HepG2 (cell line): Measurements from ENCODE around the gene FBXL13. TPM values are rescaled to one million over a fixed set of nuclear protein-coding genes. Genes with fewer than 3 reads are reported as not detected.

Experiments
- ATAC-seq: fragments of 200-7000 bp; cut with Tn5 transposase; 3 replicates; pipeline ENCODE4 v1.9.1; 2020; ENCODE audit warnings: mild to moderate bottlenecking, moderate library complexity
- BruUV-seq: library from RNA; stranded (reverse); fragments of 400-500 nt; replicated peaks from 2 replicates; lab custom pipeline; 2021; lab: Mats Ljungman, UMichigan
- CTCF ChIA-PET: fragments of 300-600 bp; formaldehyde crosslinking; extraction: SDS; loops from one replicate; lab custom pipeline; 2021; ENCODE audit warnings: low total read pairs, inconsistent platforms, low intra/inter-chr PET ratio; lab: Yijun Ruan, JAX
- POLR2A ChIA-PET: fragments of 350-600 bp; sonication (Branson Sonifier 250); formaldehyde crosslinking; loops from one replicate; lab custom pipeline; 2020; ENCODE audit warnings: antibody characterized with exemption, inconsistent platforms; lab: Yijun Ruan, JAX
- DNase-seq: peaks from one replicate; pipeline ENCODE4 v3.0.0-alpha.2; 2015; ENCODE audit warnings: low spot score
- FAIRE-seq: peaks from 3 replicates; lab custom pipeline; 2011; peaks lifted over from hg19 to GRCh38; lab: Jason Lieb, UNC
- H2AFZ ChIP-seq: one replicate; pipeline ENCODE4 v1.6.1; 2011; ENCODE audit warnings: low read length, inconsistent platforms
- H3K27ac ChIP-seq: fragments of 300-600 bp; 3 replicates; pipeline ENCODE4 v1.8.0; 2011; ENCODE audit warnings: mixed run types, mild to moderate bottlenecking, mixed read lengths, low read length, inconsistent platforms; ENCODE audit not compliant: insufficient read depth; ENCODE audit errors: extremely low read length
- H3K27me3 ChIP-seq, 2 experiments: fragments of 200-600 bp in 1 of 2; 2 replicates in 1 of 2; 3 replicates in 1 of 2; pipeline versions ENCODE4 v1.6.0 to v1.8.0; 2011; ENCODE audit warnings: low read length in 2 of 2, mild to moderate bottlenecking in 2 of 2, moderate library complexity in 2 of 2, inconsistent platforms in 1 of 2; ENCODE audit not compliant: insufficient read depth in 2 of 2, control insufficient read depth in 1 of 2
- H3K36me3 ChIP-seq, 2 experiments: fragments of 200-600 bp in 1 of 2; replicated peaks in 1 of 2; 2 replicates in 1 of 2; 3 replicates in 1 of 2; pipeline versions ENCODE4 v1.5.1 to v1.8.0; 2011; ENCODE audit warnings: low read length in 2 of 2, inconsistent platforms in 1 of 2; ENCODE audit not compliant: insufficient read depth in 2 of 2, control insufficient read depth in 1 of 2
- H3K4me1 ChIP-seq: 2 replicates; pipeline ENCODE4 v1.5.1; 2012; ENCODE audit warnings: low read length, inconsistent platforms; ENCODE audit not compliant: insufficient read depth
- H3K4me2 ChIP-seq: 2 replicates; pipeline ENCODE4 v1.6.0; 2011; ENCODE audit warnings: low read depth, low read length, inconsistent platforms
- H3K4me3 ChIP-seq, 3 experiments: fragments of 200-600 bp in 1 of 3; sonication (generic), shearing (Covaris generic) in 1 of 3; replicated peaks in 1 of 3; 2 replicates each; pipeline ENCODE4 v1.5.1; 2011 to 2016; ENCODE audit warnings: low read length in 3 of 3, inconsistent platforms in 2 of 3, low read depth in 2 of 3, mild to moderate bottlenecking in 2 of 3, control low read depth in 1 of 3, mixed read lengths in 1 of 3; ENCODE audit not compliant: insufficient read depth in 1 of 3
- H3K79me2 ChIP-seq: one replicate; pipeline ENCODE4 v1.6.1; 2011; ENCODE audit warnings: low read length, inconsistent platforms; ENCODE audit not compliant: insufficient read depth
- H3K9ac ChIP-seq: 2 replicates; pipeline ENCODE4 v1.6.0; 2011; ENCODE audit warnings: mild to moderate bottlenecking, low read depth, low read length, inconsistent platforms; ENCODE audit not compliant: insufficient read depth
- H3K9me3 ChIP-seq: 2 replicates; pipeline ENCODE4 v1.5.1; 2012; ENCODE audit warnings: mild to moderate bottlenecking, low read length
- H4K20me1 ChIP-seq: 2 replicates; pipeline ENCODE4 v1.6.0; 2011; ENCODE audit warnings: inconsistent platforms, mild to moderate bottlenecking, low read length, moderate library complexity; ENCODE audit not compliant: insufficient read depth
- ADNP ChIP-seq: sonication (generic); formaldehyde crosslinking; IDR thresholded peaks from 2 replicates; pipeline ENCODE4 v1.4.0; 2020; ENCODE audit warnings: missing genetic modification reagents
- CBX2 ChIP-seq, 2 experiments: fragments of 200-600 bp in 1 of 2; sonication (generic); formaldehyde crosslinking in 1 of 2; IDR thresholded peaks; 2 replicates each; pipeline versions ENCODE4 v1.7.0 to v1.8.1; 2018 to 2022; ENCODE audit warnings: low read depth in 2 of 2, low read length in 1 of 2, mild to moderate bottlenecking in 1 of 2, missing genetic modification reagents in 1 of 2
- ERF ChIP-seq: IDR thresholded peaks from 2 replicates; pipeline ENCODE4 v1.6.1; 2018; ENCODE audit warnings: missing biosample characterization, missing genetic modification reagents
- MTF1 ChIP-seq: sonication (generic); formaldehyde crosslinking; IDR thresholded peaks from 2 replicates; pipeline ENCODE4 v1.5.0; 2020; ENCODE audit warnings: missing genetic modification reagents
- MXD4 ChIP-seq: IDR thresholded peaks from 2 replicates; pipeline ENCODE4 v1.6.1; 2016; ENCODE audit warnings: mild to moderate bottlenecking, missing biosample characterization, missing genetic modification reagents
- PCBP2 ChIP-seq: fragments of 200-400 bp; formaldehyde crosslinking; optimal IDR thresholded peaks from 2 replicates; pipeline ENCODE3; 2018; ENCODE audit warnings: low read length, low read depth; ENCODE audit not compliant: poor library complexity, severe bottlenecking
- ZFYVE20 ChIP-seq: sonication (generic); formaldehyde crosslinking; IDR thresholded peaks from 2 replicates; pipeline ENCODE4 v1.8.0; 2023; ENCODE audit warnings: low read depth, mild to moderate bottlenecking, moderate library complexity, missing genetic modification reagents, borderline replicate concordance
- ZNF3 ChIP-seq: IDR thresholded peaks from 2 replicates; pipeline ENCODE4 v1.7.0; 2017; ENCODE audit warnings: inconsistent platforms
- ZNF331 ChIP-seq: sonication (generic); formaldehyde crosslinking; IDR thresholded peaks from 2 replicates; pipeline ENCODE4 v1.4.0; 2020; ENCODE audit warnings: missing genetic modification reagents
- ZNF446 ChIP-seq: sonication (generic); formaldehyde crosslinking; IDR thresholded peaks from 2 replicates; pipeline ENCODE4 v1.5.0; 2020; ENCODE audit warnings: mild to moderate bottlenecking, missing genetic modification reagents
- WGBS: methylation state at CpG from one replicate; pipeline ENCODE4 v1.1.6; 2017; ENCODE audit warnings: low lambda C conversion rate; 5-methylcytosine and 5-hydroxymethylcytosine counted together
- in situ Hi-C: cut with HindIII; loops from 2 replicates; pipeline ENCODE4 v1.10.0; 2017; ENCODE audit warnings: low pct_unique_long_range_greater_than_20kb; ENCODE audit not compliant: extremely low pct_ligation_motif_present
- intact Hi-C: fragments of 100-400 bp; cut with micrococcal nuclease; formaldehyde crosslinking; loops from one replicate; pipeline ENCODE4 v1.10.0; 2022; ENCODE audit not compliant: unreplicated experiment
- polyA plus RNA-seq, 8 experiments: library from polyadenylated mRNA; depleted of rRNA in 3 of 8; stranded (reverse) in 7 of 8; unstranded in 1 of 8; fragments of >200 nt; fragmentation: Illumina TruSeq in 4 of 8; extraction: Trizol in 4 of 8; gene quantifications; 2 replicates each; pipeline versions ENCODE4 v1.2.1 to v1.2.3, GENCODE V29; 2011 to 2016; ENCODE audit warnings: low read depth in 4 of 8, missing spikeins in 1 of 8, mixed read lengths in 1 of 8; ENCODE audit not compliant: insufficient read depth in 1 of 8
- total RNA-seq, 5 experiments: library from RNA; depleted of rRNA; stranded (reverse); fragments of >200 nt; fragmentation: Illumina TruSeq; extraction: Trizol; gene quantifications; 2 replicates each; pipeline ENCODE4 v1.2.3, GENCODE V29; 2016; ENCODE audit warnings: low read depth in 1 of 5

FBXL13 gene
- total and polyA plus RNA-seq, 2 of the 13 experiments (the other 11 are each of a cell fraction or from before 2014, with no cell fraction given): 0.24 to 0.77 TPM

- Histone ChIP-seq H3K9ac (no peak overlapping the region), H3K4me1 (no peaks in the 10 kb centered on the region), H3K36me3 (no peaks in the 10 kb centered on the region), H3K27me3 (no peaks in the 10 kb centered on the region), H3K4me2 (no peak overlapping the region), H3K4me3 (no peak overlapping the region), H3K79me2 (no peaks in the 10 kb centered on the region), H4K20me1 (no peaks in the 10 kb centered on the region), H3K9me3 (no peaks in the 10 kb centered on the region), H3K27ac (no peak overlapping the region), H2AFZ (no peak overlapping the region)
- ChIA-PET CTCF (no interaction called here), POLR2A (no interaction called here)
- DNase-seq: no peak
- BruUV-seq: no TSS peak
- intact Hi-C loops: no loop called here
- no peak for ATAC-seq
- in situ Hi-C loops: no loop called here
- no peak for TF ChIP-seq ZNF3 (CRISPR knock-in tag)
- TF ChIP-seq PCBP2: no peak
- no peak for TF ChIP-seq ZNF446 (CRISPR knock-in tag)
- no peak for TF ChIP-seq ZFYVE20 (CRISPR knock-in tag)
- TF ChIP-seq ADNP (CRISPR knock-in tag): no peak
- no peak for TF ChIP-seq ERF
- TF ChIP-seq MXD4 (CRISPR knock-in tag): no peak
- TF ChIP-seq CBX2 (IDR thresholded peaks at IDR 0.05; ENCODE audit: low read depth, low read length): no peak
- TF ChIP-seq CBX2 (CRISPR knock-in tag; IDR thresholded peaks at IDR 0.05; ENCODE audit: low read depth): no peak
- TF ChIP-seq MTF1 (CRISPR knock-in tag): no peak
- TF ChIP-seq ZNF331 (CRISPR knock-in tag): no peak
- 24% methylated on average over 5 of the region's 5 CpGs for WGBS
- FAIRE-seq: no peak
These were observed 148.4 kb downstream of the FBXL13 start for GRCh38 chr7:102925976-102926782.
